Naive thymus-derived CD4-positive, alpha-beta T cell (primary cell): ENCODE results near the gene TM4SF20. TPM values are rescaled to one million over a fixed set of nuclear protein-coding genes. Genes with fewer than 3 reads are reported as not detected.
A peak's percentile ranks its signal among the peaks of the same experiment; 100 is the strongest.

ENCODE experiments used
- ATAC-seq: fragments of 150-1000 bp; cut with Tn5 transposase; 2 replicates; pipeline ENCODE4 v1.10.0; 2021; ENCODE audit warnings: mild to moderate bottlenecking, moderate library complexity
- CTCF ChIA-PET: fragments of 350-600 bp; sonication (Branson Sonifier 250); formaldehyde crosslinking; loops from one replicate; lab custom pipeline; 2021; ENCODE audit warnings: antibody characterized with exemption; lab: Charles Lee
- POLR2A ChIA-PET: fragments of 350-600 bp; sonication (Branson Sonifier 250); formaldehyde crosslinking; loops from one replicate; lab custom pipeline; 2021; ENCODE audit warnings: antibody characterized with exemption, inconsistent platforms; lab: Charles Lee
- DNase-seq, 9 donors: peaks; one replicate each; pipeline versions ENCODE4 v3.0.0 to v3.0.0-alpha.2; 2020 to 2022; ENCODE audit warnings: mixed read lengths in 1 of 9
- H3K27ac ChIP-seq: one replicate; pipeline ENCODE4 v1.7.0; 2013; ENCODE audit warnings: mild to moderate bottlenecking, low read depth, low read length, moderate library complexity
- H3K27me3 ChIP-seq, 2 donors: one replicate each; pipeline ENCODE4 v1.7.0; 2013; ENCODE audit warnings: low read length in 2 of 2, mild to moderate bottlenecking in 2 of 2, moderate library complexity in 2 of 2; ENCODE audit not compliant: control insufficient read depth in 2 of 2, insufficient read depth in 2 of 2
- H3K36me3 ChIP-seq, 3 experiments: 1 replicate in 2 of 3; 2 replicates in 1 of 3; pipeline ENCODE4 v1.7.0; 2013; ENCODE audit warnings: low read length in 3 of 3, mild to moderate bottlenecking in 3 of 3, moderate library complexity in 1 of 3; ENCODE audit not compliant: insufficient read depth in 3 of 3, control insufficient read depth in 2 of 3
- H3K4me1 ChIP-seq, 2 donors: one replicate each; pipeline ENCODE4 v1.7.0; 2013; ENCODE audit warnings: low read length in 2 of 2, mild to moderate bottlenecking in 2 of 2, moderate library complexity in 1 of 2; ENCODE audit not compliant: control insufficient read depth in 2 of 2, insufficient read depth in 2 of 2
- H3K4me3 ChIP-seq: 2 replicates; pipeline ENCODE4 v1.7.0; 2013; ENCODE audit warnings: mild to moderate bottlenecking, low read length
- H3K9me3 ChIP-seq, 3 experiments: 1 replicate in 2 of 3; 2 replicates in 1 of 3; pipeline ENCODE4 v1.7.0; 2013; ENCODE audit warnings: low read length in 3 of 3; ENCODE audit not compliant: control insufficient read depth in 2 of 3
- H3K27ac Mint-ChIP-seq, 9 donors: one replicate each; pipeline ENCODE4 v1.8.0; 2020 to 2022; ENCODE audit warnings: mixed read lengths in 9 of 9, mild to moderate bottlenecking in 8 of 9, moderate library complexity in 5 of 9, inconsistent platforms in 2 of 9
- H3K27me3 Mint-ChIP-seq, 5 donors: one replicate each; pipeline ENCODE4 v1.8.0; 2021 to 2022; ENCODE audit warnings: mixed read lengths in 5 of 5, mild to moderate bottlenecking in 1 of 5
- H3K36me3 Mint-ChIP-seq, 5 donors: one replicate each; pipeline ENCODE4 v1.8.0; 2020 to 2022; ENCODE audit warnings: mixed read lengths in 5 of 5, mild to moderate bottlenecking in 3 of 5, inconsistent platforms in 1 of 5
- H3K4me1 Mint-ChIP-seq, 7 donors: one replicate each; pipeline ENCODE4 v1.8.0; 2020 to 2022; ENCODE audit warnings: mixed read lengths in 7 of 7, mild to moderate bottlenecking in 3 of 7, inconsistent platforms in 1 of 7
- H3K4me3 Mint-ChIP-seq, 10 donors: one replicate each; pipeline ENCODE4 v1.8.0; 2020 to 2022; ENCODE audit warnings: mild to moderate bottlenecking in 10 of 10, mixed read lengths in 10 of 10, moderate library complexity in 6 of 10, inconsistent platforms in 2 of 10
- H3K9me3 Mint-ChIP-seq, 11 donors: one replicate each; pipeline ENCODE4 v1.8.0; 2020 to 2022; ENCODE audit warnings: mixed read lengths in 11 of 11, mild to moderate bottlenecking in 4 of 11, inconsistent platforms in 1 of 11, moderate library complexity in 1 of 11
- intact Hi-C, 2 donors: fragments of 100-400 bp; cut with micrococcal nuclease; formaldehyde crosslinking; loops; one replicate each; pipeline ENCODE4 v1.15.1; 2023
- polyA plus RNA-seq, 2 donors: library from polyadenylated mRNA; unstranded; fragments of 300-500 nt; fragmentation: Illumina TruSeq; gene quantifications; one replicate each; pipeline ENCODE4 v1.2.3, GENCODE V29; 2021
- total RNA-seq, 6 experiments: library from RNA in 5 of 6; stranded (reverse) in 5 of 6; gene quantifications; 1 replicate in 5 of 6; 2 replicates in 1 of 6; pipeline ENCODE4 v1.2.3 and lab custom pipeline; 2021 to 2026

The TM4SF20 gene
- total and polyA plus RNA-seq, 7 experiments from 2014 or later, result 0.09 TPM; not detected in 6

DNA sequence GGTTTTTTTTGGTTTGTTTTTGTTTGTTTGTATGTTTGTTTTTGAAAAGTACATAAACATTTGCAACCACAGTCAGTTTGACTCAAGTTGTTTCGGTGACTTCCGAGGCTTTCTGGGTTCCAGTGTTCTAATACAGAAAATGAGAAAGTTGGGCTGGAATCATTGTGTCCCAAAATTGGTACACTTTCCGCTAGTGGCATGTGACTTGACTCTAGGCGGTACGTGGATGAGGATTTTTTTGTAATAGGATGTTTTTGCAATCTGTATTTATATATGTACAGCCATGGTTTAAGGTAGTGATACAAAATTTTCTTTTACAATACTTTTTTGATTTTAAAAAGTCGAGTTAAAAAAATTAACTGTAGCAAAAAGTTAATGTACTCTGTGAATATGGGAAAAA is 52.3 kb downstream of the TM4SF20 start:
- peaks cover 0 to 15% (median 0%) of the 10 kb centered on the region in 3 experiments for H3K36me3 ChIP-seq
- Mint-ChIP-seq H3K27ac (no peak overlapping the region), H3K9me3 (peaks cover 0 to 14% (median 0%) of the 10 kb centered on the region in 11 donors), H3K4me1 (peaks cover 13 to 64% (median 46%) of the 10 kb centered on the region in 7 donors), H3K36me3 (peaks cover 4 to 20% (median 8%) of the 10 kb centered on the region in 5 donors), H3K27me3 (peaks cover 0 to 13% (median 0%) of the 10 kb centered on the region in 5 donors), H3K4me3 (peak overlapping the region in 9 of 10 donors; percentile 39 to 97 (median 93))
- DNase-seq (no peak), ATAC-seq (no peak)
- peaks cover 4 to 24% of the 10 kb centered on the region in 2 donors for H3K4me1 ChIP-seq
- intact Hi-C loops, result loop anchor here in 1 of 2 donors (5.0 kb wide), 1 partner anchor 1659 kb away; no protein-coding TSS in a partner anchor
- H3K27me3 ChIP-seq, result no peaks in the 10 kb centered on the region
- CTCF ChIA-PET, result no interaction called here
- POLR2A ChIA-PET, result interaction anchor here (1.0 kb wide), 1 partner anchor 137 kb away, joined by 3 read pairs; no protein-coding TSS in a partner anchor
- H3K27ac ChIP-seq, result no peak overlapping the region
- no peaks in the 10 kb centered on the region for H3K9me3 ChIP-seq
- H3K4me3 ChIP-seq, result no peak overlapping the region

- peaks cover 8 to 59% (median 46%) of the 10 kb centered on the region in 7 donors for H3K4me1 Mint-ChIP-seq
- no peaks in the 10 kb centered on the region for H3K9me3 ChIP-seq
- peak in 1 of 9 donors; percentile 23 for DNase-seq
- H3K4me1 ChIP-seq, result peaks cover 4 to 24% of the 10 kb centered on the region in 2 donors
- H3K27ac Mint-ChIP-seq, result peak overlapping the region; percentile 83 to 97 (median 95)
- intact Hi-C loops, result loop anchor here (1.0 to 5.0 kb wide), 6 partner anchors 89 to 1659 kb away; partner anchors contain the start of genes AGFG1 (in 2 of the 2), RHBDD1 (in 2 of the 2) and IRS1 (in 1 of the 2)
- H3K9me3 Mint-ChIP-seq, result peaks cover 0 to 15% (median 0%) of the 10 kb centered on the region in 11 donors
- H3K27me3 Mint-ChIP-seq, result peaks cover 0 to 13% (median 0%) of the 10 kb centered on the region in 5 donors
- CTCF ChIA-PET, result no interaction called here
- peaks cover 0 to 16% (median 5%) of the 10 kb centered on the region in 5 donors for H3K36me3 Mint-ChIP-seq
- POLR2A ChIA-PET, result interaction anchor here (0.9 to 1.0 kb wide), 2 partner anchors 138 to 141 kb away, joined by 3 read pairs; no protein-coding TSS in a partner anchor
- no peaks in the 10 kb centered on the region for H3K27me3 ChIP-seq
- peaks cover 0 to 10% (median 0%) of the 10 kb centered on the region in 3 experiments for H3K36me3 ChIP-seq
- H3K27ac ChIP-seq, result peak overlapping the region; percentile 92
- peak overlapping the region; percentile 91 to 97 (median 96) for H3K4me3 Mint-ChIP-seq
- H3K4me3 ChIP-seq, result peak overlapping the region; percentile 76
- no peak for ATAC-seq
Measured at GRCh38 chr2:227325839-227326195, 53.3 kb downstream of the TM4SF20 start.

DNA sequence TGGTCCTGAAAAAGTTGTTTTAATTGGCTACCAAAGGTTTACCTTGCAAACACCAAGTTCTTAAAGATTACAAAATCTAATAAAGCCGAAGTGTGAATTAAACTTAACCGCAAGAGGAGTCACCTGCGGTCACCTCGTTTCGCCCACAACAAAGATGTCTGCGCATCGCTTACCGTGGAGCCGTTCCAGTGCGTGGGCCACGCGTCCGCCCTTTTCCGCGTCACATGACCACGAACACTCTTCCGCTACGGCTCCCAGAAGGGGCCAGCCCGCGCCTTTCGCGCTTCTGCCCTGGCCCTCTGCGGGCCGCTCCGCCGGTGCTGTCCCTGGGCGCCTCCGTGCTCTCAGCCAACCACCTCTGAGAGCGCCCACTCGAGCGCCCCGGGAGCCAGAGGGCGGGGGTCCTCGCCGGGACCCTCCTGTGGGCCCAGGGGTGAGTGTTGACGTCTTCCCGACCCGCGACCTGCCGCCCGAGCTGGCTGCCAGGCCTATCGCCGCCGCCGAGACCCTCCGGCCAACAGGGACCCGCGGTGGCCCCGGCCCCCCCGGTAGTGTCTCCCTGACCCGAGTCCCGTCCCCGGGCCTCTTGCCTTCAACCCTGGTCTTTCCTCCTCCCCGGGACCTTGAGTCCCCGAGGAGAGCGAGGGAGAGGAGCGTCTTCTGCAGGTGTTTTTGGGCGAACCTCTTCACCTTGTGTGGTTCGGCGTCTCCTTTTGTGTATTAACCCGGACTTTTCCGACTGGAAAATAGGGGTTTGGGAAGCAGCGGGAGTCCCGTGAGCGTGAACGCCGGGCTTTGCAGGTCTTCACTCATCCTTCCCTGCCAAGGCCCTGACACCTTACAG is 53.9 kb downstream of the TM4SF20 start, which contains the start of gene MFF:
TSS of gene MFF (plus strand) at position 257 of the 844 bp plus-strand sequence. CDS start 5,415 bp downstream, outside the sequence.
- H3K4me1 ChIP-seq, result peaks cover 4 to 24% of the 10 kb centered on the region in 2 donors
- DNase-seq (peak; percentile 82 to 93 (median 93)), ATAC-seq (peak; percentile 99)
- peaks cover 0 to 15% (median 0%) of the 10 kb centered on the region in 11 donors for H3K9me3 Mint-ChIP-seq
- H3K27ac ChIP-seq, result peak within 1 kb of the TSS; percentile 92
- CTCF ChIA-PET, result no interaction called here
- H3K4me3 Mint-ChIP-seq, result peak within 1 kb of the TSS; percentile 91 to 97 (median 96)
- peaks cover 0 to 6% (median 0%) of the 10 kb centered on the region in 3 experiments for H3K36me3 ChIP-seq
- intact Hi-C loops, result loop anchor here (1.0 to 5.0 kb wide), 6 partner anchors 88 to 1658 kb away; partner anchors contain the start of genes AGFG1 (in 2 of the 2), RHBDD1 (in 2 of the 2) and IRS1 (in 1 of the 2)
- peak within 1 kb of the TSS; percentile 76 for H3K4me3 ChIP-seq
- POLR2A ChIA-PET, result interaction anchor here (0.9 kb wide), 1 partner anchor 142 kb away, joined by 3 read pairs; no protein-coding TSS in a partner anchor
- peaks cover 8 to 59% (median 46%) of the 10 kb centered on the region in 7 donors for H3K4me1 Mint-ChIP-seq
- H3K27me3 Mint-ChIP-seq, result peaks cover 0 to 13% (median 0%) of the 10 kb centered on the region in 5 donors
- no peaks in the 10 kb centered on the region for H3K27me3 ChIP-seq
- peak within 1 kb of the TSS; percentile 83 to 97 (median 95) for H3K27ac Mint-ChIP-seq
- peaks cover 0 to 12% (median 5%) of the 10 kb centered on the region in 5 donors for H3K36me3 Mint-ChIP-seq
- H3K9me3 ChIP-seq, result no peaks in the 10 kb centered on the region

DNA sequence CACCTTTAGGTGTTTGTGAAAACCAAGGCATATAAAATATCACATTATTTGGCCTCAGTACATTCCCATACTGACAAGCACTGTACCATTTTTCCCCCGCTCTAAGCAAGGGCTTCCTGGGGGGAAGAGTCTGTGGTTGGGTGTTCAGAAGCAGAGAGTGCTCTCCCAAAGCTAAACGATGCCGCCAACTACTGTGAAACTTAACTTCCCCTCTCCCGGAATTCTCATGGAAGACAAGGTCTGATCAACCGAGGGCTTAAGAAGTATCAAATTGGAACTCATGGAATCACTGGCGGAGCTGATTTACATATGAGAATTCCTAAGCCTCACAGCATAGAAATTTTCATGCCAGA is 54.5 kb downstream of the TM4SF20 start:
- Histone ChIP-seq H3K27me3 (no peaks in the 10 kb centered on the region), H3K27ac (peak overlapping the region; percentile 92), H3K4me1 (peaks cover 4 to 24% of the 10 kb centered on the region in 2 donors), H3K36me3 (peaks cover 0 to 6% (median 0%) of the 10 kb centered on the region in 3 experiments), H3K4me3 (peak overlapping the region; percentile 76), H3K9me3 (no peaks in the 10 kb centered on the region)
- H3K9me3 Mint-ChIP-seq, result peaks cover 0 to 15% (median 0%) of the 10 kb centered on the region in 11 donors
- ATAC-seq (no peak), DNase-seq (peak in 1 of 9 donors; percentile 13)
- peaks cover 0 to 11% (median 5%) of the 10 kb centered on the region in 5 donors for H3K36me3 Mint-ChIP-seq
- H3K4me3 Mint-ChIP-seq, result peak overlapping the region; percentile 91 to 97 (median 96)
- H3K27ac Mint-ChIP-seq, result peak overlapping the region; percentile 83 to 97 (median 93)
- ChIA-PET POLR2A (no interaction called here), CTCF (no interaction called here)
- intact Hi-C loops, result loop anchor here in 1 of 2 donors (2.0 kb wide), 1 partner anchor 526 kb away; the partner anchor contains the start of gene IRS1
- H3K27me3 Mint-ChIP-seq, result peaks cover 0 to 13% (median 0%) of the 10 kb centered on the region in 5 donors
- peaks cover 8 to 59% (median 46%) of the 10 kb centered on the region in 7 donors for H3K4me1 Mint-ChIP-seq

- Mint-ChIP-seq H3K27me3 (peaks cover 0 to 13% (median 0%) of the 10 kb centered on the region in 5 donors), H3K4me3 (peak overlapping the region in 8 of 10 donors; percentile 93 to 97 (median 96)), H3K9me3 (peaks cover 0 to 15% (median 0%) of the 10 kb centered on the region in 11 donors)
Measured at GRCh38 chr2:227323818-227324217, 55.3 kb downstream of the TM4SF20 start.

More at GRCh38 chr2:227323818-227324217, 55.3 kb downstream of the TM4SF20 start:
- intact Hi-C loops, result loop anchor here in 1 of 2 donors (2.0 kb wide), 1 partner anchor 525 kb away; the partner anchor contains the start of gene IRS1
- ATAC-seq (no peak), DNase-seq (no peak)
- POLR2A ChIA-PET, result no interaction called here
- Histone ChIP-seq H3K4me3 (no peak overlapping the region), H3K27me3 (no peaks in the 10 kb centered on the region), H3K9me3 (no peaks in the 10 kb centered on the region), H3K36me3 (peaks cover 0 to 6% (median 0%) of the 10 kb centered on the region in 3 experiments), H3K4me1 (peaks cover 4 to 24% of the 10 kb centered on the region in 2 donors), H3K27ac (no peak overlapping the region)
- H3K4me1 Mint-ChIP-seq, result peaks cover 8 to 55% (median 39%) of the 10 kb centered on the region in 7 donors
- CTCF ChIA-PET, result interaction anchor here (0.7 kb wide), 1 partner anchor 521 kb away, joined by 3 read pairs; no protein-coding TSS in a partner anchor
- peaks cover 0 to 8% (median 5%) of the 10 kb centered on the region in 5 donors for H3K36me3 Mint-ChIP-seq
- H3K27ac Mint-ChIP-seq, result peak overlapping the region in 2 of 9 donors; percentile 11 to 94
